Renal cortex interstitium (tissue), 11 donors: ENCODE results near the gene SEM1. TPM values are rescaled to one million over a fixed set of nuclear protein-coding genes. Genes with fewer than 3 reads are reported as not detected.
"Not testable (repeated sequence)": the region's sequence is repeated elsewhere in the genome, so short reads cannot be mapped to it uniquely, and the experiment has no call there.

ENCODE experiments used
- DNase-seq, 11 donors: peaks; one replicate each; pipeline ENCODE4 v3.0.0-alpha.2; 2013; ENCODE audit warnings: low read depth in 9 of 11, low spot score in 4 of 11; ENCODE audit errors: extremely low read depth in 1 of 11
- polyA plus RNA-seq, 3 donors: library from polyadenylated mRNA; unstranded; fragments of 120-200 nt; gene quantifications; one replicate each; pipeline ENCODE4 v1.2.1, GENCODE V29; 2013; ENCODE audit not compliant: insufficient read length in 3 of 3

SEM1 gene
- polyA plus RNA-seq, 3 donors: 166 to 225 (median 223) TPM

DNA sequence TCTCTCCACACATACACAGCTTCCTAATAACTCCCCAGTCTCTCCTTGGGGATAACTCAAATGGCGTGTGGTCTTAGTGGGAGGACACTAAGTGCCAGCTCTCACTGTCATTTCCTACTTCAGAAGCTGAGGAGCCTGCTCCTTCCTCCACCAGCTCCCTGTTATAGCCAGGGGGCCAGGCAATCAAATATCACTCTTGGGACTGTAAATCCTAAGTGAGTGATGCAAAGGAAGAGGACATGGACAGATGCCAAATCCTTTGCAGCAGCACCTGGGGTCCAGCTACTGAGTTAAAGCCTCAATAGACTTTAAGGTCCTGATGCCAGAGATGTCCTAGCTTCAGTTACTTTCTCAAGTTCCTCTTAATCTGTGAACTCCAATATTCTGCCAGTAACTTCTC lies 34.1 kb downstream of the SEM1 start:
- DNase-seq: no peak

DNA sequence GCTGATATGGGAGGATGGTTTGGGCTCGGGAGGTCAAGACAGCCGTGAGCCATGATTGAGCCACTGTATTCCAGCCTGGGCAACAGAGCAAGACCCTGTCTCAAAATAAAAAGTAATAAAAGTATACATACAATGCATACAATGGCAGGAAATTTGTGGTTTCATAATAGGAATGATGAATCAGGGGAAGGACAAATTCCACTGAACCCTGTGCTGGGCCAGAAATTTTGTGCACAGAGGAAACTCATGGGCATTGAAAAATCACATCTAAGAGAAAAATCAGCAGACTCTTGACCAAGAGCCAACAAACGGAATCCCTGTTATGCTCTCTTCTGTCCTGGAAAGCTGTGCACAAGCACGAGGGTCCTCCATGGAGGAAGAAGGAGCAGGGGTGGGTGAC lies 35.1 kb downstream of the SEM1 start:
- DNase-seq: no peak

DNA sequence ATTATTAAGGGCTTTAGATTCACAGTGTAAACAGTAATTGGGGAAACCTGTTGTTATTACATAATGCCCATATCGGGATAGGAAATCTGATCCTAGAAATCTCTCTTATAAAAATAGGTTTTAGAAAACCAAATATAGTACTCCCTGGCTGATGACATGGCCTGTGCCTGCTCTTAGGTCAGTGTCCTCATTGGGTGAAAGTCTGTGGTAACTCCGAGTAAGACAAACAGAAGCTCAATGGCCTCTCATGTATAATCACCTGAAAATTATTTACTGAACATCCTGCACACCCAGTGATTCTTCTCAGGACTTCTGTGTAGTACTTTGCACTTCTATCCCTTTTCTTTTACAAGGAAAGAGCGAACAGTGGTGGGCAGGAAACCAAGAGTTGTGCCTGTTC lies 37.8 kb downstream of the SEM1 start:
- DNase-seq: no peak

DNA sequence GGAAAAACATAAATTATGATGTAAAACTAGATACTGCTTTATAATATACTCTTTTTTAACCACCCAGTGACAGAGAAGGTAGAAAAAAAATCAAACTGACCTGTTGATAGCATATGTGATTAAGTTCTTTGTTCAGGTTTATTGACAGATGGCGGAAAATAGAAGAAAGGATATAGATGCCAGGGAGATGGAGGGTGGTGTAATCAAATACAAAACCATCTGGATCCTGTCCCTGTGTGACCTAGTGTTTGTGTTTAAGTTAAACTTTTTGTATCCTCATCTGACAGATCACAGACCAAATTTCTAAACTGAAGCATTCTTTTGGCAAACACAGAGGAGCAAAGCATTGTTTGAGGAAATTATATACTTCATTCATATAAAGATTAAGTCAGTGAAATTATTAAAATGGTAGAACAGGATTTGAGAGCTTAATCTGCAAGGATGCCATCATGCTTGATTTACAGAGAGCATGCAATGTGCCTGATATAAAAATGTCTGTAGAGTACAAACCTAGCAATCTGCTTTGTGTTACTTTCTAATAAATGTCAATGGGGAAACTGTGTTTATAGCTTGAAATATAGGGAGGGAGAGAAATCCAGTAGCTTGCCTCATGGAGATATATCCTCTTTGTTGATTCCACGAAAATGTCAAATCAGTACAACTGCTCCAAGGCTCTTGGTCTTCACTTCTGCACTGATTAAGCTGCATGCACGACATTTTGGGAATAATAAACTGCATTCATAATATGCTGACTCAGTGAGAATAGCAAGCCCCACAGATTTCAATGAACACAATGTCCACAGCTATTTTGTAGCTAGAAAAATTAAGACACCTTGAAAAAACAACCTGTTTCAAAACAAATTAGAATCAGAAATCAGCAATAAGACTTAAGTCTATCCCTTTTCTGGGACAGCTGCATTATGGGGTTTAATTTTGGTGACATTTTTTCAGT lies 39.0 kb downstream of the SEM1 start:
- DNase-seq: no peak

DNA sequence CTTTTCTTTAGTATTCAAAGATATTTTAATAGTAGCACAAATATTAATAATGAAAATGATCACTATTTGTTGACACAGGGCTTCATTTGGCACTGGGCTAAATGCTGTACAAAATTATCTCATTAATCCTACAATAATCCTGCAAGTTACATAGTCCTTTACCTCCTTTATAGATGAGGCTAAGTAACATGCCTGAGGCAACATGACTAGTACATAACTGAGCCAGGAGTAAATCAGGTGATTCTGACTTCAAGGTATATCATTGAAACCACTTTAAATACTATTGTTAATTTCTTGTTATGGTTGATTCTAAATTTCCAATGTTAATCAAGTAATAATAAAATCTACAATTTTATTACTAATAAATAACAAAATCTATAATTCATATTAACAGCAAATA lies 39.8 kb downstream of the SEM1 start:
- DNase-seq: no peak

DNA sequence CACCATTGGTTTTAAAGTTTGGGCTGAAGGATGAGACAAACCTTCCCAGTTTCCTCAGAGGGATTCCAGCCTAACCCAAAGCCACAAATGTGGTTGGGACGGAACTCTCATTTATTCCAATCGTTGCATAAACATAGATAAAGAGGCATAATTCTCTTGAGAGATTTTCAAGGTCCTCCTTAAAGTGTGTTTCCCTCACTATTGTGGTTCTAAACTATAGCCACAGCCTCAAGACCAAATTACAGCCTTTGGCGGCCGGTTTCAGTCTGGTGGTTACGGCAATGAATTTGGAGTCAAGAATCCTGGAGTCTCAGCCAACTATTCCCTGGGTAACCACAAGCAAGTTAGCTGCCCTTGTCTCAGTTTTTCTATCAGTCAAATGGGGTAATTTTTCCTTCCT lies 42.6 kb downstream of the SEM1 start:
- no peak for DNase-seq

DNA sequence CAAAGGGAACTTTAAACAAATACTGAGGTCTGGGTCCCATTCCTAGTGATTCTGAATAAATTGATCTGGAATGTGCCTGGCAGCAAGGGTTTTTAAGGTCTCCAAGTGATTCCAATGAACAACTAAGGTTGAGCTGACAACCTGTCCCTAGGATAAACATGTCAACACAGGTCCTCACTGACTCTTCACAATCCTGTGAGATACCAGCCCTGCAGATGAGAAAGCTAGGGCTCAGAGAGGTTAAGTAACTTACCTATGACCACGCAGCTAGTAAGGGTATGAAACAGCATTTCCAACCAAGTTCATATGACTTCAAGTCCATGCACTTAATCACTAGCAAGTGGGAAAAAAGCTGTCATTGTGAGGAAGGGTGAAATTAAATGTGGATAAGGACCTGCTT lies 44.0 kb downstream of the SEM1 start:
- DNase-seq: no peak

DNA sequence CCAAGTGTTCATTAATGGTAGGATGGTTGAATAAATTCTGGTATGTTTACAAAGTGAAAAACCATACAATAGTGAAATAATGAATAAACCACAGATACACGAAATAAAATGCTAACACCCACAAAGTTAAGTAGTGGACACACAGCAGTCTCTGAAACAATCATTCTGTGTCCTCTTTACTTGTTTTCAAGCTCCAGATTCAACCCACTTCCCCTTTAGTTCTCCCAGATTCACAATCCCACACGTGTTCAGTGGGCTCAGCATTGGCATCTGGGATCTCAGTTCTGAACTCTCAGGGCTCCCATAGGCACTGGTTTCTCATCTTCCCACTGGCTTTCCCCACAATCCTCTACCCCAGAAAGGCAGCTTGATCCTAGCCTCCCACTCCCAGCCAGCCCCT lies 44.9 kb downstream of the SEM1 start:
- DNase-seq: no peak

DNA sequence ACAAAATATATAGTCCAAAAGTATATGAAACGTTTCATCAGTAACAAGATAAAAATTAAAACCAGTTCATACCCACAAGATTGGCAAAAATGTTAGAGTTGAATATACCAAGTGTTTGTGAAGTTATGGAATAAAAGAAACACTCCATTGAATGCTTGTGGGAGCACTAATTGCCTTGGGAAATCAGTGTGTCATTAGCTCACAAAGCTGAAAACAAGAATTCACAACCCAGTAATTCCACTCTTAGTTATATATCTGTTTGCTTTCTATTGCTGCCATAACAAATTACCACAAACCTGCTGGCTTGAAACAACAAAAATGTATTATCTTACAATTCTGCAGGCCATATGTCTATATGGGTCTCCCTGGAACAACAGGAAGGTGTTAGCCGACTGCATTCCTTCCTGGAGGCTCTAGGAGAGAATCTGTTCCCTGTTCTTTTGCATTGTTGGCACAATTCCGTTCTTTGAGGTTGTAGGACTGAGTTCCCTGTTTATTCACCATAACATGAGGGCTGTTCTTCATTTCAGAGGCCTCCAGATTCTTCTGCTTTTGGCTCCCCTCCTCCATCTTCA lies 45.7 kb downstream of the SEM1 start:
- no peak for DNase-seq

DNA sequence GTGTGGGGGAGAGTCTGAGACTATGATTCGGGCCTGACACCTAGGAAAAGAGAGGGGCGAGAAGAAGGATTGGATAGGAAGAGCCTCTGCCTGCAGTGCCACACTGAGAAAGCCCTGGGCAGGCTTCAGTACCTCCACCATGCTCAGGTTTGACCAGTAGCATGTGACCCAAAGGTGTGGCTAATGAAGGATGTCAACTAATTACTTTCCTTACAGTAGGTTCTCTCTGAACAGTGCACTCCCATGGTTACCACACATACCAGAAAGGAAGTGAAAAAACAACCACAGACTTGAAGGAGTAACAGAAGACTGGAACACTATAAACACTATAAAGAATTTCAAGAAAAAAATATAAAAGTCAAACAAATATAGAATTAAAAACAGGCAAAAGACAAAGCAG lies 46.2 kb downstream of the SEM1 start:
- DNase-seq: no peak

DNA sequence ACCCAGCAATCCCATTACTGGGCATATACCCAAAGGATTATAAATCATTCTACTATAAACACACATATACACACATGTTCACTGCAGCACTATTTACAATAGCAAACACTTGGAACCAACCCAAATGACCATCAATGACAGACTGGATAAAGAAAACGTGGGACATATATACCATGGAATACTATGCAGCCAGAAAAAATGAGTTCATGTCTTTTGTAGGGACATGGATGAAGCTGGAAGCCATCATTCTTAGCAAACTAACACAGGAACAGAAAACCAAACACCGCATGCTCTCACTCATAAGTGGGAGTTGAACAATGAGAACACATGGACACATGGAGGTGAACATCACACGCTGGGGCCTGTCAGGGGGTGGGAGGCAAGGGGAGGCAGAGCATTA lies 47.5 kb downstream of the SEM1 start:
- DNase-seq: not testable (repeated sequence)

DNA sequence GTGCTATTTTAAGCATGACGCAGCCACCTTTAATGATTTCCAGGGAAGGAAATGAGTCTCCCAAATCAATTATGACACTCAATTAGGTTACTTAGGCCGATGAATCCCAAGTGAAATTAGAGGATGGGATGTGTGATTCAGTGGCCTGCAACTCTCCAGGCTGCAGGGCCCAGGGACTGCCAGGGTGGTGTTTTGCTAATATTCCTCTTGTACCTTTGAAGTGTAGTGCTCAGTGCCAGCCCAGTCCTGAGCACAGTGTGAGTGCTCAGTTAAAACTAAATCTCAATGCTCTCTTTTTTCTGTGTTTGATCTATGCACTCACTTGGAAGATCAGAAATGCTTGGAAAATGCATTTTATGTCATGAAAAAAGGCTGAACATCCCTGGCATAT lies 51.6 kb downstream of the SEM1 start:
- DNase-seq: no peak

DNA sequence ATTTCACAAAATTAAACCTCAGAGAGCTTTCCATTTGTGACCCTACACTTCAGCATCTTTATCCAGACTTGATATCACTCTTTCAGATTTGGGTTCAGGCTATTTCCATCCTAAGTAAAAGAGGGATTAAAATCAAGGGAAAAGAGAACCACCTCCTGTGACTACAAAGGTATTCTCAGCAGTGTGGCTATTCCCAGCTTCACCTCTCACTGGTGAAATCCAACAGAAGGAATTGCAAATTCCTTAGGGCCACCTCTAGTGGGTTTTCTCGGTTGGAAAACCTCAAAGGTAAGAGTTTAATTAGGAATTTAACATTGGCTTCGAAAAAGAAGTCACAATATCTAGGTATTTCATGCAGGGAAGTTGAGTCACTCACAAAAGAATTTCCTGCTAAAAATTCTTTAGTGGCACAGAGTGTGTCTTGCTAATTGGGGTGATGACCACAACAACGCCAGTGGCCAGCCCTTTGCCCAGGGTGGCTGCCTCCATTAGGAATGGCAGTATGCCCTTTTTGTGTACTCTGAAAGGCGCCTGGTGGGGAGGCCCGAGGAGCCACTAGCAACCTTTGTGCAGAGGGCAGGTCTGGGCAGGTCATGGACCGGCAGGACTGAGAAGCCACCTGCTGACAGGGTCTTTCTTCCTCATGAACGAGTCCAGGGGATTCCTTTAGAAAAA lies 52.2 kb downstream of the SEM1 start:
- DNase-seq: no peak

DNA sequence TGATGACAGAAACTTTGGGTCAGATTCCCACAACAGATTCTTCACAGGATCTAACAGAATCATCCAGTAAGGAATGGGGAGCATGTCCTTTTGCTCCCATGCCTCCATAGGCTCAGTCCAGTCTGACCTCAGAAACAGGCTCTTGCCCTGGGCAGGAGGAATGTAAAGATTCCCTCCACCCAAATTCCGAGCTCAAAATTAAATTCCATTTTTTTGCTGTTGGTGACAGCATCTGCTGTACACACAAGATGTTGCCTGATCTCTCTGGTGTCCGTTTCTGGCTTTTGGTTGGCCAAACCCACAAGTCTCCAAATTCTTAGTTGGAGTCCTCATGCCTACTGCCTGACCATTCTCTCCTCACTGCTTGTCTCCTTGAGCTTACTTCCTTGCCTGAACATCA lies 53.7 kb downstream of the SEM1 start:
- no peak for DNase-seq

DNA sequence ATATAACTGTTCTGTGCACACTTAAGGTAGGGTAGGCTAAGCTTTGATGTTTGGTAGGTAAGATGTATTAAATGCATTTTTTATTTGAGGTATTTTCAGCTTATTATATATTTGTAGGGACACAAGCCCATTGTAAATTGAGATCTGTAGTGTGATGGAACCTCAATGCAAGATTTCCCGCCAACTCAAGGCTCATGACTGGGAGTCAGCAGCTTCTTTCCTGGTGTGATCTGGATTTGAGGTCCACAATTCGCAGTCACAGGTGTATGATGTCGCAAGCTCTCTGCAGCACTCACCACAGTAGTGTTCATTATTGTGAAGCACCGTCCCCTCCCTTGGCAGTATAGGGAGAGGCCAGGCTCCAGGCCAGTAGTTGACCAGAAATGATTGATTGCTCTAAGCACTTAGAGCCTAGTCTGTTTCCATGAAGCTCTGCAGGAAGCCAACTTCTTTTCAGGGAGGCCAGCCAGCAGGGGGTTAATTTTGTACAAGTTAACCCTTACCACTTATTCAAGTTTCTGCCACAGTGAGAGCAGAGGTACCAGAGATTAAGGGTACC lies 54.9 kb downstream of the SEM1 start:
- no peak for DNase-seq

DNA sequence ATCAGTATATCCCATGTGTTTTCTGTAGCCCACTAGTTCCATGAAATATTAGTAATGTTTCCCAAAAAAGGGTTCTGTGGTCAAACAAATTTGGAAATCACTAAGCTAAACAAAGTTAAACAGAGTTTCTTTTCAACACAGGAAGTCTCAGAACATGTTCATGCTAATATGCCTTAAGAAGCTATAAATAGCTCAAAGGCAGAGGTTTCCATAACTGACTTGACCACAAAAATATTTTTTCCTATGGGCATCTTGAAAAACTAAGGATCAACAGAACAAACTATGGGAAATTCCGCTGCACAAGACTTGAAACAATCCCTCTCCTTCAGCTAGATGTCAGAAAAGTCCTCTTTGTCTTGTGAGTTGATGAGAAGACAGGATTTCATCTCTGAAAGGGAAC lies 59.7 kb downstream of the SEM1 start:
- DNase-seq: no peak

DNA sequence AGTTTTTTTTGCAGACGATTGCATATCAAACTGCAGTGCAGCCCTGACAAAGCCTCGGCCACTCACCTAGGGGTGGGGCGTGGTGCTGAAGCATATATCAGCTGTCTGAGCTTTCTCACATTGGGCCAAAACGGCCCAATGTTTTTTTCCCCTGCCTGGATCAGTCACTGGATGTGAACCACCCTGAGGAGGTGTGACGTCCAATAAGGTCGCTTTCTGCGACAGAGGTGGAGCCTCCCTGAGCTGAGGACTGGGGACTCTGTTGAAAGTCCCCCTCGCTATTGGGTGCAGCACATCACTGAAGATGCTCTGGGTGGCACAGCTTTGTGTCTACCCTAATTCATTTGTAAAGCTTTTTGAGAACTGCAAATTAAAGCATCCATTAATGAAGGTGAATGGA lies 60.9 kb downstream of the SEM1 start:
- DNase-seq: no peak

DNA sequence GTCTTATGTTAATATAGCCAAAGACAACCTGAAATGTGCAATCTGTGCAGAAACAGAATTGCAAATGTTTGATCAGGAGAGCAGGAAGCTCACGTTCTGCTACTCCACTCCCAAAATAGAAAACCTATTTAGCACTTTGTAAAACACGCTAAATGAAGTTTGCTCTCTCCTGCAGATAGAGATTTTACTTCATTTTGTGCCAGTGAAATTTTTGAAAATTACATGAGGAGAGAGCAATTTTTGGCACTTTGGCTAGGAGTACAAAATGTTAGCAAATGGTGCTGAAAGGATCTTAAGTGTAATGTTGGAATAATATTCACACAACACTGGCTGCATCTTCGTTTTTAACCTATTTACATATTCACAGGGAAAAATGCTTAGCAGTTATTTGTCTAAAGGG lies 61.9 kb downstream of the SEM1 start:
- no peak for DNase-seq

DNA sequence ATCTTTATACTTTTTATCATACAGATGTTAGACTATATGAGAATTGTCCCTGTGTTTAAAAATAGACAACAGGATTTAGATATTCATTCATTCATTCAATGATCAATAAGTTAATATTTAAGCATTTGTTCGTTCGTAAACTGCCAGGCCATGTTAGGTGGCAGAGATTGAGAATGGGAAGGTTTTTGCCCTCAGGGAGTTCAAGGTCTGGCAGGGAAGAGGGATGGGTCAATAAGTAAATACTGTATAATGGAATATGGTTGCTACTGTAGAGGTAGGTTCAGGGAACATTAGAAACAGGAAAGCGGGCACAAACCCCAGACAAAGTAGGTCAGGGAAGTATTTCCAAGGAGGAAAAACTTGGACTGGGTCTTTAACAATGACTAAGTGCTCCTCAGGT lies 64.6 kb downstream of the SEM1 start:
- no peak for DNase-seq

DNA sequence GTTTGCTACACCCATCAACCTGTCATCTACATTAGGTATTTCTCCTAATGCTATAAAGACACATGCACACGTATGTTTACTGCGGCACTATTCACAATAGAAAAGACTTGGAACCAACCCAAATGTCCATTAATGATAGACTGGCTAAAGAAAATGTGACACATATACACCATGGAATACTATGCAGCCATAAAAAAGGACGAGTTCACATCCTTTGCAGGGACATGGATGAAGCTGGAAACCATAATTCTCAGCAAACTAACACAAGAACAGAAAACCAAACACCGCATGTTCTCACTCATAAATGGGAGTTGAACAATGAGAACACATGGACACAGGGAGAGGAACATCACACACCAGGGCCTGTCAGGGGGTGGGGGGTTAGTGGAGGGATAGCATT lies 66.2 kb downstream of the SEM1 start:
- not testable (repeated sequence) for DNase-seq
